Measurements from ENCODE around the gene THSD7B. TPM values are rescaled to one million over a fixed set of nuclear protein-coding genes. Genes with fewer than 3 reads are reported as not detected.

Gene THSD7B
- total RNA-seq, 1 donor from 2014 or later = not detected

DNA sequence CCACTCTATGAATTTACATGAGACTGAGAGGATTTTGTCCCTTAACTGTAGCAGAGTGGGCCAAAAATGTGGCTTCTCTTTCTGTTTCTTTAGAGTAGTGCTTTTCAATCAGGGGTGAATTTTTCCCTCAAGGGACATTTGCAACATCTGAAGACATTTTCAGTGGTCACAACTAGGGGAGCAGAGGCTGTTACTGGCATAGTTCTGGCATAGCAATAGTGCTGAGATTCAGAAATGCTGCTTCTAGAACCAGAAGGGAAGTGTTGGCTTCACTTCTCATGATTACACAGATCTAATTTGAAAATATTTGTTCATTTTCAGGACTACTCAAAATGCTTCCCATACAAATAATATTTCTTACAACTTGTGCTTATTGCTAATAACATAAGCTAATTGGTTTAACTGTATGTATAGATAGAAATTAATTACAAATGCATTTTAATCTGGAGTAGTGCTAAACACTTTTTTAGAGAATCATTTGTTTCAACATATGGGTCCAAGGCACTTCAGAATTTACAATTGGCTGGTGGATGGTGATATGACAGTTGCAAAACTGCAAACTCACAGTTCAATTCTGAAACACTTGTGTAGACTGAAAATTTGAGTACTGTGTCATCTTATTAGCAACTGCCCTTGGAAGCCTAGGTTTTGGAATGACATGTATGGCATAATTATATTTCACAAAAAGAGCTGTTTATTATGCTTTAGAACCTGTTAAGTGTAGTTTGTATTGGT, 526.7 kb downstream of the THSD7B start:
- H3K36me3 Mint-ChIP-seq (ENCODE audit: low read depth) = no peaks in the 10 kb centered on the region
- no peak overlapping the region for H3K4me3 Mint-ChIP-seq
- intact Hi-C loops (cut with micrococcal nuclease) = no loop called here
- TF ChIP-seq, protein P1, sequence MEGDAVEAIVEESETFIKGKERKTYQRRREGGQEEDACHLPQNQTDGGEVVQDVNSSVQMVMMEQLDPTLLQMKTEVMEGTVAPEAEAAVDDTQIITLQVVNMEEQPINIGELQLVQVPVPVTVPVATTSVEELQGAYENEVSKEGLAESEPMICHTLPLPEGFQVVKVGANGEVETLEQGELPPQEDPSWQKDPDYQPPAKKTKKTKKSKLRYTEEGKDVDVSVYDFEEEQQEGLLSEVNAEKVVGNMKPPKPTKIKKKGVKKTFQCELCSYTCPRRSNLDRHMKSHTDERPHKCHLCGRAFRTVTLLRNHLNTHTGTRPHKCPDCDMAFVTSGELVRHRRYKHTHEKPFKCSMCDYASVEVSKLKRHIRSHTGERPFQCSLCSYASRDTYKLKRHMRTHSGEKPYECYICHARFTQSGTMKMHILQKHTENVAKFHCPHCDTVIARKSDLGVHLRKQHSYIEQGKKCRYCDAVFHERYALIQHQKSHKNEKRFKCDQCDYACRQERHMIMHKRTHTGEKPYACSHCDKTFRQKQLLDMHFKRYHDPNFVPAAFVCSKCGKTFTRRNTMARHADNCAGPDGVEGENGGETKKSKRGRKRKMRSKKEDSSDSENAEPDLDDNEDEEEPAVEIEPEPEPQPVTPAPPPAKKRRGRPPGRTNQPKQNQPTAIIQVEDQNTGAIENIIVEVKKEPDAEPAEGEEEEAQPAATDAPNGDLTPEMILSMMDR (IDR thresholded peaks at IDR 0.05) = no peak
- ChIA-PET POLR2A (no interaction called here), CTCF (no interaction called here)
- DNase-seq (no peak), ATAC-seq (ENCODE audit: low read depth) (no peak)
- no peaks in the 10 kb centered on the region for H3K27me3 Mint-ChIP-seq
- H3K4me1 Mint-ChIP-seq = no peaks in the 10 kb centered on the region
- H3K9me3 Mint-ChIP-seq = peaks cover 2% of the 10 kb centered on the region
- no peak overlapping the region for H3K27ac Mint-ChIP-seq

- Mint-ChIP-seq H3K4me3 (no peak overlapping the region), H3K4me1 (no peaks in the 10 kb centered on the region), H3K36me3 (ENCODE audit: low read depth) (no peaks in the 10 kb centered on the region), H3K9me3 (peaks cover 5% of the 10 kb centered on the region), H3K27me3 (no peaks in the 10 kb centered on the region), H3K27ac (no peak overlapping the region)
- POLR2A ChIA-PET = no interaction called here
- intact Hi-C loops (cut with micrococcal nuclease) = no loop called here
- CTCF ChIA-PET = no interaction called here
- TF ChIP-seq, protein P1 (IDR thresholded peaks at IDR 0.05) = no peak
- DNase-seq (no peak), ATAC-seq (ENCODE audit: low read depth) (no peak)
Measured at GRCh38 chr2:137298377-137298776, 533.0 kb downstream of the THSD7B start.

GRCh38 chr2:137300987-137301386, 535.6 kb downstream of the THSD7B start:
- Mint-ChIP-seq H3K27ac (no peak overlapping the region), H3K27me3 (no peaks in the 10 kb centered on the region), H3K36me3 (ENCODE audit: low read depth) (no peaks in the 10 kb centered on the region), H3K4me3 (no peak overlapping the region), H3K4me1 (no peaks in the 10 kb centered on the region), H3K9me3 (peaks cover 3% of the 10 kb centered on the region)
- intact Hi-C loops (cut with micrococcal nuclease) = no loop called here
- TF ChIP-seq, protein P1 (IDR thresholded peaks at IDR 0.05) = no peak
- DNase-seq (no peak), ATAC-seq (ENCODE audit: low read depth) (no peak)
- ChIA-PET CTCF (no interaction called here), POLR2A (no interaction called here)

DNA sequence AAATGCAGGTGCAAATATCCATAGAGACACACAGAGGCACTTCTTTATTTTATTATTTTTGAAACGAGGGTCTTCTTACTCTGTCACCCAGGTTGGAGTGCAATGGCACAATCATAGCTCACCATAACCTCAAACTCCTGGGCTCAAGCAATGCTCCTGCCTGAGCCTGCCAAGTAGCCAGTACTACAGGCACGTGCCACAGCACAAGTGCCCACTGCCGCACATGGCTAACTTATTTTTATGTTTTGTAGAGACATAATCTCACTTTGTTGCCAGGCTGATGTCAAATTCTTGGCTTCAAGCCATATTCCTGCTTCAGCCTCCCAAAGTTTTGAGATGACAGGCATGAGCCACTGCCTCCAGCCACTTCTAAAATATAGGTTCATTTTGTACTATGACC, 537.6 kb downstream of the THSD7B start:
- intact Hi-C loops (cut with micrococcal nuclease) = no loop called here
- DNase-seq = no peak
- no peaks in the 10 kb centered on the region for H3K27me3 Mint-ChIP-seq
- no peaks in the 10 kb centered on the region for H3K36me3 Mint-ChIP-seq (ENCODE audit: low read depth)
- no peaks in the 10 kb centered on the region for H3K4me1 Mint-ChIP-seq
- ChIA-PET CTCF (no interaction called here), POLR2A (no interaction called here)
- no peaks in the 10 kb centered on the region for H3K9me3 Mint-ChIP-seq
- no peak overlapping the region for H3K4me3 Mint-ChIP-seq
- H3K27ac Mint-ChIP-seq = no peak overlapping the region
- ATAC-seq (ENCODE audit: low read depth) = no peak
- TF ChIP-seq, protein P1 (IDR thresholded peaks at IDR 0.05) = no peak

DNA sequence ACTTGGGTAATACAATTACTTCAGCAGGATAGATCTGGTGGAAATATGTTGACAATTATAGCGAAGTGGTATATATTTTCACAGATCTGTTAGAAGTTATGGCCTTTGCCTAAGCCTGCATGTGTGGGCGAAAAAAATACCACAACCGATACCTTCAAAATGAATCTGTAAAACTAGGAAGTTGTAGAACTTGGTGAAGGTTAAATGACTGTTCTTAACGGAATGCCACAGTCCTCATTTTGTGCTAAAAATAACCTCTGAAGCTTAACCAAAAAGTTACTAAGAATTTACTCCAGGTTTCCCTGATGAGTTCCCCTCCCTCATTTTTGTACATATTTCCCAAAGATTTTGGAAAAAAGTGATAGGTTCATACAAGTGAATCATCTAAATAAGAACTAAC, 550.7 kb downstream of the THSD7B start:
- H3K36me3 Mint-ChIP-seq (ENCODE audit: low read depth) = no peaks in the 10 kb centered on the region
- intact Hi-C loops (cut with micrococcal nuclease) = no loop called here
- no peak overlapping the region for H3K4me3 Mint-ChIP-seq
- TF ChIP-seq, protein P1 (IDR thresholded peaks at IDR 0.05) = no peak
- ChIA-PET CTCF (no interaction called here), POLR2A (no interaction called here)
- no peaks in the 10 kb centered on the region for H3K4me1 Mint-ChIP-seq
- ATAC-seq (ENCODE audit: low read depth) (no peak), DNase-seq (no peak)
- no peaks in the 10 kb centered on the region for H3K27me3 Mint-ChIP-seq
- H3K9me3 Mint-ChIP-seq = no peaks in the 10 kb centered on the region
- H3K27ac Mint-ChIP-seq = no peak overlapping the region
